ENCODE data around the gene TIAM1.
"Not testable (repeated sequence)": the region's sequence is repeated elsewhere in the genome, so short reads cannot be mapped to it uniquely, and the experiment has no call there.

TIAM1 gene

DNA sequence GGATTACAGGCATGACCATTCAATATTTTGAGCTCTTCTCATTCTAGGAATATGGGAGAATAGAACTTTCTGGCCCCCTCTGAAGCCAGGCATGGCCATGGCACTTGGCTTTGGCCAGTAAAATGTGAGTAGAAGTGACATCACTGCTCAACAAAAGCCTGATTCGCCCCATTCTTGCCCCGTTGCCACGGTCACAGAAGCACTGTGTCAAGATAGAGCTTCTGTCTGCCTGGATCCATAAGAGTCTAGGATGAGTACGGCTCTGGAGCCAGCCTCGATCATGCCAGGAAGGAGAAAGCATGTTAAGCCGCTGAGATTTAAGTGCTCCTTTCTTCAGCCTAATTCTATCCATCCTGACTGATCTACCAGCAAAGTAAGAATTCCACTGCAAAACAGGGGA lies 113.1 kb downstream of the TIAM1 start:
- DNase-seq (ENCODE audit: low spot score), result no peak
- H3K9me3 ChIP-seq (ENCODE audit: severe bottlenecking), result no peaks in the 10 kb centered on the region
- no peak for ATAC-seq (ENCODE audit: low read depth)
- TF ChIP-seq, protein P1, sequence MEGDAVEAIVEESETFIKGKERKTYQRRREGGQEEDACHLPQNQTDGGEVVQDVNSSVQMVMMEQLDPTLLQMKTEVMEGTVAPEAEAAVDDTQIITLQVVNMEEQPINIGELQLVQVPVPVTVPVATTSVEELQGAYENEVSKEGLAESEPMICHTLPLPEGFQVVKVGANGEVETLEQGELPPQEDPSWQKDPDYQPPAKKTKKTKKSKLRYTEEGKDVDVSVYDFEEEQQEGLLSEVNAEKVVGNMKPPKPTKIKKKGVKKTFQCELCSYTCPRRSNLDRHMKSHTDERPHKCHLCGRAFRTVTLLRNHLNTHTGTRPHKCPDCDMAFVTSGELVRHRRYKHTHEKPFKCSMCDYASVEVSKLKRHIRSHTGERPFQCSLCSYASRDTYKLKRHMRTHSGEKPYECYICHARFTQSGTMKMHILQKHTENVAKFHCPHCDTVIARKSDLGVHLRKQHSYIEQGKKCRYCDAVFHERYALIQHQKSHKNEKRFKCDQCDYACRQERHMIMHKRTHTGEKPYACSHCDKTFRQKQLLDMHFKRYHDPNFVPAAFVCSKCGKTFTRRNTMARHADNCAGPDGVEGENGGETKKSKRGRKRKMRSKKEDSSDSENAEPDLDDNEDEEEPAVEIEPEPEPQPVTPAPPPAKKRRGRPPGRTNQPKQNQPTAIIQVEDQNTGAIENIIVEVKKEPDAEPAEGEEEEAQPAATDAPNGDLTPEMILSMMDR (IDR thresholded peaks at IDR 0.05; ENCODE audit: poor library complexity, severe bottlenecking), result no peak
- no peak overlapping the region for H3K4me3 ChIP-seq (ENCODE audit: severe bottlenecking)
- H3K4me1 ChIP-seq (ENCODE audit: insufficient read depth, poor library complexity, severe bottlenecking), result no peaks in the 10 kb centered on the region
- no peaks in the 10 kb centered on the region for H3K27me3 ChIP-seq (ENCODE audit: insufficient read depth, poor library complexity, severe bottlenecking)
- no peaks in the 10 kb centered on the region for H3K36me3 ChIP-seq (ENCODE audit: low read depth)
- no peak overlapping the region for H3K27ac ChIP-seq (ENCODE audit: poor library complexity, severe bottlenecking)

DNA sequence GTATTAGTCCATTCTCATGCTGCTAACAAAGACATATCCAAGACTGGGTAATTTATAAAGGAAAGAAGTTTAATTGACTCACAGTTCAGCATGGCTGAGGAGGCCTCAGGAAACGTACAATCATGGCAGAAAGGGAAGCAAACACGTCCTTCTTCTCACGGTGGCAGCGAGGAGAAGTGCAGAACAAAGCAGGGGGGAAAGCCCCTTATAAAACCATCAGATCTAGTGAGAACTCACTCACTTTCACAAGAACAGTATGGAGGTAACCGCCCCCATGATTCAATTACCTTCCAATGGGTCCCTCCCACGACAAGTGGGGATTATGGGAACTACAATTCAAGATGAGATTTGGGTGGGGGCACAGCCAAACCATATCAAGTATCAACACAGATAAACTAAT lies 115.3 kb downstream of the TIAM1 start:
- not testable (repeated sequence) for DNase-seq (ENCODE audit: low spot score); H3K27ac ChIP-seq (ENCODE audit: poor library complexity, severe bottlenecking); H3K36me3 ChIP-seq (ENCODE audit: low read depth); ATAC-seq (ENCODE audit: low read depth); H3K4me1 ChIP-seq (ENCODE audit: insufficient read depth, poor library complexity, severe bottlenecking); H3K9me3 ChIP-seq (ENCODE audit: severe bottlenecking); H3K27me3 ChIP-seq (ENCODE audit: insufficient read depth, poor library complexity, severe bottlenecking); H3K4me3 ChIP-seq (ENCODE audit: severe bottlenecking)

DNA sequence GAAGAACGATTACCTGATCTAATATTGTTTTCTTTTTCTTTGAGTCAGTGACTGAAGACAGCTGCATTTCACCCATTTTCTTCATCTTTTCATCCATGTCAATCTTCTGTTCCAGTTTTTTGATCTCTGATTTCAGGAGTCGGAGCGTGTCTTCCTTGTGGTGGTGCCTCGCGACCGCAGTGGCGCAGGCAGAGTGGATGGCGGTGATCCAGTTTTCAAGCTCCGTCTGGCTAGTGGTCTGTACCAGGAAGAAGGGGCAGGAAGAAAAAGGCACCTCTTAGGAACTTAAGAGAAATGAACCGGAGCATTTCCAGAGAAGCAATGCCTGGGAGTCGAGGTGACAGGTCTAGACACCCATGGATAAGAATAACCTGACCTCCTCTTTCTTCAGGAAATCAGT lies 118.3 kb downstream of the TIAM1 start:
- no peaks in the 10 kb centered on the region for H3K36me3 ChIP-seq (ENCODE audit: low read depth)
- ATAC-seq (ENCODE audit: low read depth), result no peak

DNA sequence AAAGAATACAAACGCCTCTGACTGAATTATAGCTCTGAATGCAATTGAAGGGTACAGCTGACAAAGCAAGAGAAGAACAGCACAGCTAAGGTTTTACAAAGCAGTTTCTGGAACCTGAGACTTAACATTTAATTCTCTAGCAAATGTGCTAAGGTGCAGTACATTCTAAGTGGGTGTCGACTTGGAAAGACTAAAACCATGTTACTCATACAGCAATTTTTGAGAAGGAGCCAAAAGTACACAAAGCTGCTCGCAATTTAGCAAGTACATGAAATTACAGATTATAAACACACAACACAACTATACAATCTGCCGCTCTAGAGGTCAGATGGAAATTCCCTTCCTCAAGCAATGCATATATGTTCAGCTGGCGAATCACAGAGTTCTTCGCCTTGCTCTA lies 121.9 kb downstream of the TIAM1 start:
- TF ChIP-seq, protein P1 (IDR thresholded peaks at IDR 0.05; ENCODE audit: poor library complexity, severe bottlenecking), result no peak
- no peak for ATAC-seq (ENCODE audit: low read depth)
- Histone ChIP-seq H3K27me3 (ENCODE audit: insufficient read depth, poor library complexity, severe bottlenecking) (no peaks in the 10 kb centered on the region), H3K36me3 (ENCODE audit: low read depth) (no peaks in the 10 kb centered on the region), H3K4me3 (ENCODE audit: severe bottlenecking) (no peak overlapping the region), H3K9me3 (ENCODE audit: severe bottlenecking) (no peaks in the 10 kb centered on the region), H3K4me1 (ENCODE audit: insufficient read depth, poor library complexity, severe bottlenecking) (peaks cover 3% of the 10 kb centered on the region), H3K27ac (ENCODE audit: poor library complexity, severe bottlenecking) (no peak overlapping the region)
- no peak for DNase-seq (ENCODE audit: low spot score)

More for the DNA sequence above, 118.3 kb downstream of the TIAM1 start:
- Histone ChIP-seq H3K9me3 (ENCODE audit: severe bottlenecking) (no peaks in the 10 kb centered on the region), H3K27ac (ENCODE audit: poor library complexity, severe bottlenecking) (no peak overlapping the region), H3K27me3 (ENCODE audit: insufficient read depth, poor library complexity, severe bottlenecking) (no peaks in the 10 kb centered on the region), H3K4me1 (ENCODE audit: insufficient read depth, poor library complexity, severe bottlenecking) (no peaks in the 10 kb centered on the region), H3K4me3 (ENCODE audit: severe bottlenecking) (no peak overlapping the region)
- DNase-seq (ENCODE audit: low spot score), result no peak
- TF ChIP-seq, protein P1 (IDR thresholded peaks at IDR 0.05; ENCODE audit: poor library complexity, severe bottlenecking), result no peak

DNA sequence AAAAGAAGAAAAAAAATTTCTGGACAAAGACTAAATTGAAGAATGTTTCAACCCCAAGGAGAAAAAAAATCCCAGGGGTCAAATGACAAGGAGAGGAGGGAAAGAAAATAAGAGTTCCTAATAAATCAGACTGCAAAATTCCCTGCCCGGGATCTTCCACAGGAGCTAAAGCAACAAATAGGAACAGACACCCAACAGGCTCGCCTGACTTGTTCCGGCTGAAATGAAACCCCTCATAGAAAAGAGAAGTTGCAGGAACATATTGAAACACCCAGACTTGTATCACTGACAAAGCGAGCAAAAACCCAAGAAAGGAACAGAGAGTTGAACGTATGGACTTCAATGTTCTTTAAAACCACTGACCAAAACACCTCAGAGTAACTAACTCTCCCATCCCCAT lies 123.0 kb downstream of the TIAM1 start:
- DNase-seq (ENCODE audit: low spot score) (no peak), ATAC-seq (ENCODE audit: low read depth) (no peak)
- H3K36me3 ChIP-seq (ENCODE audit: low read depth), result no peaks in the 10 kb centered on the region
- no peak overlapping the region for H3K4me3 ChIP-seq (ENCODE audit: severe bottlenecking)
- no peak overlapping the region for H3K27ac ChIP-seq (ENCODE audit: poor library complexity, severe bottlenecking)
- no peaks in the 10 kb centered on the region for H3K27me3 ChIP-seq (ENCODE audit: insufficient read depth, poor library complexity, severe bottlenecking)
- no peaks in the 10 kb centered on the region for H3K9me3 ChIP-seq (ENCODE audit: severe bottlenecking)
- H3K4me1 ChIP-seq (ENCODE audit: insufficient read depth, poor library complexity, severe bottlenecking), result peaks cover 3% of the 10 kb centered on the region
- TF ChIP-seq, protein P1 (IDR thresholded peaks at IDR 0.05; ENCODE audit: poor library complexity, severe bottlenecking), result no peak

Measured in RWPE2 (cell line).